ENCODE results near the gene AP5B1.

GRCh38 chr11:65726660-65727059 is 54.1 kb downstream of the AP5B1 start:
- TF ChIP-seq GATA2 (IDR thresholded peaks at IDR 0.05; ENCODE audit: low read depth, low read length) (no peak), GATA3 (IDR thresholded peaks at IDR 0.05; ENCODE audit: low read depth, low read length) (no peak)

Data from SH-SY5Y (cell line).